DMS153 (cell line): ENCODE measurements around the gene ZCCHC18.

Experiments used
- DNase-seq: peaks from one replicate; lab custom pipeline; 2025; lab: John Stamatoyannopoulos, UW

Gene ZCCHC18

DNA sequence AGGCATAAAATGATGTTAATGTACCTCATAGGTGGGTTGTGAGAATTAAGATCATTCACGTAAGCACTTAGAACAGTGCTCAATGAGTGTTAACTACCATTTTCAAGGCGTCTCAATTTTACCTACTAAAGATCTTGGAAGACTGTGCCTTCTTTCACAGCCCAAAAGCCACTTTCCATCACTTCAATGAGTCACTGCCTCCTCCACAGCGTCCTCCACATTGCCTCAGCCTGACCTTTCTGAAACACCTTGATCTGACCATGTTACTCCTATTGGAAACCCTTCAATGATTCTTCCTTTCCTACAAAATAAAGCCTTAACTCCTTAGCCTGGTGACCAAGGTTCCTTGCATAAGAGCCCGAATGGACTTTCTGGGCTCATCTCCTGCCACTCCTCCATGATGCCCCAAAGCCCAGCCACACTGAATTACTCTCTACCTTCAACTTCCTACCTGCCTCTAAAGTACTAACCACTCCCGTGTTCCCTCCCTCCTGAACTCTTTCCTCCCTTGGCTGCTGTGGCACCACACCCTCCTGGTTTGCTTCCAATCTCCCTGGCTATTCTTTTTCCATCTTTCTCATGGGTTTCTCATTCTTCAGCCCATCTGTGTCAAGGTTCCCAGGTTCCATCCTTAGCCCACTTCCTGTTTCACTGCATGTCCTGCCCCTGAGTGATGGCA is 22.4 kb downstream of the ZCCHC18 start:
- DNase-seq: no peak

DNA sequence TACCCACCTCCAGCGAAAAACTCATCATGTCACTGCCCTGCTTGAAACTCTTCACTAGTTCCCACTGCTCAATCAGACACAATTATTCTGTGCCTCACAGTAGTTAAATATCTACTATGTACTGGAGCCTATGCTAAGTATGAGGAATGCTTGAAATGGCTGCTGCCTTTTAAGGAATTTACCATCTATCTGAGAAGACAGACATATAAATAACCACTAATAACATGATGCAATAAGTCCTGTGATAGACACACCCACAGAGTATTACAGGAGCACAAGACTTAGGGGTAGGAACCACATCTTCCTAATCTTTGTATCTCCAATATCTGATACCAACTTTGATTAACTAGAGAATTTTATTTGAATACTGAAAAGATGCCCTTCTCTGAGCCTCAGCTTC is 23.4 kb downstream of the ZCCHC18 start:
- no peak for DNase-seq

- peak; percentile 26 for DNase-seq
Observed at GRCh38 chrX:104136241-104137019, 24.1 kb downstream of the ZCCHC18 start.

GRCh38 chrX:104137496-104137895 is 25.2 kb downstream of the ZCCHC18 start:
- no peak for DNase-seq

DNA sequence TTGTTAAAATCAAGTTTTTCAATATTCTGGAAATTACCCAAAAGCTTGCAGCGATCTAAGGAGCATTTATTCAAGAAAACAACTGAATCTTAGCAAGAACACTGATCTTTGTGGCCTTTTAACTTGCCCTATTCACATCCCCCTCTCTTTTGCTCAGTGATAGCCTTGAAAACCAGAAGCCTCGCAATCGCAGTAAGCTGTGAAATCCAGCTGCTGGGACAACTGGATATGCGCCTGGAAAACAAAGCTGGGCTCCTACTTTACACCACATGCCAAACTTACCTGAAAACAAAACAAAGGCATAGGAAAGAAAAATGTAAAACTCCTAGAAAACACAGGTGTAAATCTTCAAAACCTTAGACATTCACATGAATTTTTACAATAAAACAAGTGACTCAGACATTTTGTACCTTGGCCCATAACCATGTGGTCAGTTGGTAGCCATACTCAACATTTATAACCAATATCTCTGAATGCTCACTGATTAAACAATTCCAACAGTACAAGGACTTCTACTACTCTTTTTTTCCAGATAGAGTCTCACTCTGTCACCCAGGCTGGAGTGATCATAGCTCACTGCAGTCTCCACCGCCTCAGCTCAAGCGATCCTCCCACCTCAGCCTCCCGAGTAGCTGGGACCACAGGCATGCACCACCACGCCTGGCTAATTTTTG is 28.9 kb downstream of the ZCCHC18 start:
- no peak for DNase-seq

DNA sequence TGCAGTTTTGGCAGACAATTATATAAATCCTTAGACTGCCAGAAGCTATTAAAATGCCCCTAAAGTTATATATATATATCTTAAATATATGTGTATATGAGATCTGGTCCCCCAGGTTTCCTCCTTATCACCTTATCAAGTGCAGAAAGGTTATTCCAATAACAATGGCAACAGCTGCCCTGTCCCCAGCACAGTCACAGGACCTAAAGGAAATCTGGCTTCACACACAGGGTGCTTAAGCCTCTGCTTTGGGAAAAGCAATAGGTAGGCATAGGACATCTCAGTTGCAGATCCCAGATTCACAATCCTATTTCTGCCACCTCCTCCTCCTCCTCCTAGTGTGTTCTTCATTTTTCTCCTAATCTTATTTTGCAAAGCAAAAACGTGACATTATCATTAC is 38.7 kb downstream of the ZCCHC18 start:
- DNase-seq: no peak

GRCh38 chrX:104156630-104157529 is 44.6 kb downstream of the ZCCHC18 start, which contains the start of gene SLC25A53:
SLC25A53 (minus strand) TSS chrX:104157009; CDS start chrX:104105257, 51,752 bp downstream.
- peak; percentile 80 for DNase-seq
